Measurements from ENCODE around the gene CEACAM3.

Gene CEACAM3

GRCh38 chr19:41801031-41801430, 4.6 kb downstream of the CEACAM3 start:
- no peak overlapping the region for H3K4me3 ChIP-seq (ENCODE audit: low read depth, low read length)
- ChIA-PET CTCF (interaction anchor here (0.7 to 4.0 kb wide), 5 partner anchors 11 to 600 kb away, joined by 3 to 17 read pairs (median 4); no protein-coding TSS in a partner anchor), POLR2A (no interaction called here)
- H3K27ac ChIP-seq (ENCODE audit: extremely low read depth, low read depth, low read length): no peak overlapping the region
- TF ChIP-seq ZFHX2 (tag by site-specific recombination; conservative IDR thresholded peaks at IDR 0.05) (peak; percentile 24; the same call in 1 of the 2 replicates), ZIC2 (tag by site-specific recombination; IDR thresholded peaks at IDR 0.05) (peak; percentile 71), GLIS2 (tag by site-specific recombination; IDR thresholded peaks at IDR 0.05) (no peak)
- no peaks in the 10 kb centered on the region; the same call in 1 of the 2 replicates for H3K9me3 ChIP-seq (ENCODE audit: control insufficient read depth, insufficient read depth, low read depth, low read length)
- H3K36me3 ChIP-seq (ENCODE audit: control insufficient read depth in 2 of 2, insufficient read depth in 1 of 2, low read length in 2 of 2): no peaks in the 10 kb centered on the region
- no peaks in the 10 kb centered on the region for H3K4me1 ChIP-seq (ENCODE audit: control insufficient read depth, insufficient read depth, low read length)

- H3K9me3 ChIP-seq (ENCODE audit: control insufficient read depth, insufficient read depth, low read depth, low read length): no peaks in the 10 kb centered on the region; the same call in 1 of the 2 replicates
- no peak for TF ChIP-seq ZIC2 (tag by site-specific recombination; IDR thresholded peaks at IDR 0.05)
- TF ChIP-seq TRIM28 (IDR thresholded peaks at IDR 0.05; ENCODE audit: borderline replicate concordance, low read length): no peak
- TF ChIP-seq ZNF37A (tag by site-specific recombination; IDR thresholded peaks at IDR 0.05): no peak
- no peak for TF ChIP-seq ZNF174 (tag by site-specific recombination; IDR thresholded peaks at IDR 0.05)
- TF ChIP-seq YY2 (tag by site-specific recombination; IDR thresholded peaks at IDR 0.05): peak; percentile 49; the same call in 1 of the 2 replicates
- no peak for TF ChIP-seq PRDM2 (tag by site-specific recombination; IDR thresholded peaks at IDR 0.05; ENCODE audit: borderline replicate concordance)
- no peak for TF ChIP-seq ZNF600 (tag by site-specific recombination; IDR thresholded peaks at IDR 0.05)
- peak; percentile 94 for TF ChIP-seq KLF17 (tag by site-specific recombination; IDR thresholded peaks at IDR 0.05)
- TF ChIP-seq ZNF518A (tag by site-specific recombination; conservative IDR thresholded peaks at IDR 0.05; ENCODE audit: low read depth): no peak
- TF ChIP-seq ZNF114 (tag by site-specific recombination; IDR thresholded peaks at IDR 0.05): no peak
- TF ChIP-seq BCL11A (tag by site-specific recombination; IDR thresholded peaks at IDR 0.05; ENCODE audit: low read depth): no peak
- TF ChIP-seq ZBTB7A (tag by site-specific recombination; IDR thresholded peaks at IDR 0.05; ENCODE audit: low read depth): no peak
- TF ChIP-seq ZNF221 (tag by site-specific recombination; IDR thresholded peaks at IDR 0.05; ENCODE audit: borderline replicate concordance): no peak
- TF ChIP-seq ZNF449 (tag by site-specific recombination; IDR thresholded peaks at IDR 0.05): no peak
- ChIA-PET CTCF (interaction anchor here (0.6 to 7.2 kb wide), 9 partner anchors 8 to 732 kb away, joined by 3 to 63 read pairs (median 8); no protein-coding TSS in a partner anchor), POLR2A (interaction anchor here (0.6 kb wide), 1 partner anchor 143 kb away, joined by 3 read pairs; no protein-coding TSS in a partner anchor)
- no peak overlapping the region for H3K27ac ChIP-seq (ENCODE audit: extremely low read depth, low read depth, low read length)
- no peak overlapping the region for H3K4me3 ChIP-seq (ENCODE audit: low read depth, low read length)
- no peaks in the 10 kb centered on the region for H3K36me3 ChIP-seq (ENCODE audit: control insufficient read depth in 2 of 2, insufficient read depth in 1 of 2, low read length in 2 of 2)
- H3K4me1 ChIP-seq (ENCODE audit: control insufficient read depth, insufficient read depth, low read length): no peaks in the 10 kb centered on the region
These were observed 5.4 kb downstream of the CEACAM3 start for GRCh38 chr19:41801792-41802211.
